Urothelium cell line (cell line): ENCODE data around the gene BMP7.

Experiments used
- DNase-seq: peaks from one replicate; pipeline ENCODE4 v3.0.0; 2011; ENCODE audit warnings: low spot score, mixed read lengths
- FAIRE-seq: peaks from 2 replicates; lab custom pipeline; 2011; peaks lifted over from hg19 to GRCh38; lab: Jason Lieb, UNC

Gene BMP7

DNA sequence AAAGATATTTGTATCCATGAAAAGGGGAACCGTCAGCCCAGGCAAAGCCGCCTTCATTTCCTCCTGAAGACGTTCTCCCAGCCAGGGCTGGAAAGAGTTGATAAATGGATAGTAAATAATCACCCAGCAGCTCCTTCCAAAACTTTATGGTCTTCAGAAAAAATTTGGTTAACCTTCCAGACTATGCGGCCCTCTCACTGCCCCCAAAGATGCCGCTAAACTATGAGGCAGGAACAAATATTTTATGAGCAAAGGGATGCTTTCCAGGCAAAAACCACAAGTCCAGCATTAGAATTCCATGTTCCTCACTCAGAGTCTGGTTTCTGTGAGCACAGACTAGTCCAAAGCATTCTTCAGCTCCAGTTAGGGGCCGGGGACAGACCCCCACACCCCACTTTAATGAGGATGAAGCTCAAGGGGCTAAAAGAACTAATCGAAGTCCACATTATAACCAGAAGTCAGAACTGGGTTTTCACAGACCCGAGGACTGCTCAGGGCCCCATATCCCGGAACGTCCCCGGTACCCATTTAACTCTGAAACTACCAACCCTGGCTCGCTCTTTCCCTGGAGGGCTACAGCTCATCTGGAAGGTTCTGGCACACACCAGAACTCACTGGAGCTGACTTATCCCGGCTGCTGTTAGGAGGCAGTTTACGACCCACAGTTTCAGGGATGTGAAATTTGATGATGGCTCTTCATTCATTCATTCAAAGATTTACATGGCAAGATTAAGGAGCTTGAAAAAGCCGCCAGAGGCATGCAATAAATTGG is 29.4 kb downstream of the BMP7 start:
- no peak for FAIRE-seq
- DNase-seq: no peak

DNA sequence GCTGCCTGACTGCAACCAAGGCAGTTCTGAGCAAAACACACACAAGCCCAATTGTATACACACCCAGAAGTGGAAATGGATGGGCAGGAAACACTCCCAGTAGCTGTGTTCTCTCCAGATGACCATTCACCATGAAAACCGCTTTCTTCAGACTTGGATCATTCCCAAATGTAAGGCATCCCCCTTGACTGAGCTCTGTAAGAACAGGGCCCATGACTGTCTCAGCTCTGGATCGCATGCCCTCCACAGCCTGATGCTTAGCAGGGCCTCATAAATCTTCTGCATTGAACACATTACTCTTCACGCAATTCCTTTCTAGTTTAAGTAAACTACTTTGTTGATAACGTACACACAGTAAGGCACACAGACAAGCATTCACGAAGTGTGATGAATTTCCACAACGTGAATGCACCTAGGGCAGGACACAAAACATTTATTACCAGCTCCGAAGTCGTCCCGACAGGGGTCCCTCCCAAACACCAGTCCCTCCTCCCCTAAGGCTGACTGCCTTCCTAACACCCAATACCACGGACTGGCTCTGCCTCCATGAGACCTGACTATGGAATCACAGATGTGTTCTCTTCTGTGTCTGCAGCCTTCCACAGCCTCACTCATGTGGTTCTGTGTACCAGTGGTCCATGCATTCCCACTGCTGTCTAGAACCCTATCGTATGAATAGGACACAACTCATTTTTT is 31.7 kb downstream of the BMP7 start:
- FAIRE-seq (peak; percentile 20), DNase-seq (no peak)

DNA sequence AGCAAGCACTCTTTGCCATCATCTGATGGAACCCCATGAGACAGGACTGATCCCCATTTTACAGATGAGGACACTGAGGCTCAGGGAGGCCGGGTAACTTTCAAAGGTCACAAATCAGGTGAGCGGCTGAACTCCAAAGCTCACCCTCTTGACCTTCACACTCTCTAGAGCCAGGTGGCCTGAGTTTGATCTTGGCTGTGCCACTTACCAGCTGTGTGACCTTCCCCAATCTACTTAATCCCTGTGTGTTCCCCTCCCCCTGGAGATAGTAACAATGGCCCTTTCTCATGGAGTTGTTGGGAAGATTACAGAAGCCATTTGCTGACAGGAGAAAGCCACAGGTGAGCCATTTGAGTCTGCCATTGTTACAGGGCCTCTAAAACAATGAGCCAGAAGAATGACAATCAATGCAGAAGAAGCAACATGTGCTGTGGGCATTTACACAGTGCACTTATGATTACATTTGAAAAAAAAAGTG is 34.5 kb downstream of the BMP7 start:
- FAIRE-seq: no peak
- no peak for DNase-seq

DNA sequence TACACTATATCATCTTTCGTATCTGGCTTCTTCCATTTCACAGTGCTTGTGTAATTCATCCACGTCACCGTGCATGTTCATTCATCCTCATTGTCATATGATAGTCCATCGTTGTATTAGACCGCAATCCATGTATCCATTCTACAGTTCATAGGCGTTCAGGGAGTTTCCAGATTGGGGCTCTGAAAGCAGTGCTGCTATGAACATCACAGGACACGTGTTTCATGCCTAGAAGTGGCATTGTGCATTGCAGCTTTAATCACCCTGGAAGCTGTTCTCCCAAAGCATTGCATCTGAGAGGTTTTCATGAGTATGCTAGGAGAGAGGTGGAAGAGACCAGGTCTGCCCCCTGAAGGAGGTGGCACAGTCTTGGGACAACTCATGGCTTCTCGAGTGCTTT is 35.3 kb downstream of the BMP7 start:
- DNase-seq (no peak), FAIRE-seq (no peak)

DNA sequence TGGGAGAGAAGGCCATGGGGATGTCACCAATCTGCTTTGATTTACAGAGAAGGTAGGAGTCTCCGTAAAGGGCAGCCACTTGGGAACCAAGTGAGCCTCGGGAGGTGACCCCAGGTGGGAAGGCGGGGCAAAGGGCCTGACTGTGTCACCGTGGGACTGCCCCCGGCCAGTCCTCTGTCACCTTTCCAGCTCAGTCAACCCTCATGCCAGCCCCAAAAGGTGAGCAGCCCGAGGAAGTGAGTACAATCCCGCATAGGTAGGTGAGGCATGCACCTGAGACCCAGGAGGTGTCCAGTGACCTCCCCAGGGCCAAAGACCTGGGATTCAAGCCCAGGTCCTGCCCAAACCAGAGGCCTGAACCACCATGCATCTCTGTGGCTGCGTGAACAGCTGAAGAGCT is 36.2 kb downstream of the BMP7 start:
- DNase-seq (no peak), FAIRE-seq (no peak)

DNA sequence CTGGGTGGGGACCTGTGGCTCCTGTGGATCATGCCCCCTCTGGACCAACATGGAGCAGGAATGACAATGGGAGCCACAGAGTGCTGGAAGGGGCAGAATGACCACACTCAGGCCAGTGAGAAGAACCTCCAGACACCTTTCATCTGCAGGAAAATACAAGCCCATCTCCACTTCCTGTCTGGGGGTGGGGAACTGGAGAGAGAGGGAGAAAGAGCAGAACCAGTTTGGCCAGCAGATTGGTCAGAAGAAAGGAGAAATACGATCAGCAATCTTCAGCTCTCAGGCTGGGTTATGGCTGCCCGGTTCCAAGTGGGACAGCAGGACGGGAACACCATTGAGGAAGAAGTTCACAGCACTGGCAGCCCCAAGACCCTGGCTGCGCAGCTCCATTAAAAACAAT is 37.0 kb downstream of the BMP7 start:
- FAIRE-seq: no peak
- DNase-seq: no peak

DNA sequence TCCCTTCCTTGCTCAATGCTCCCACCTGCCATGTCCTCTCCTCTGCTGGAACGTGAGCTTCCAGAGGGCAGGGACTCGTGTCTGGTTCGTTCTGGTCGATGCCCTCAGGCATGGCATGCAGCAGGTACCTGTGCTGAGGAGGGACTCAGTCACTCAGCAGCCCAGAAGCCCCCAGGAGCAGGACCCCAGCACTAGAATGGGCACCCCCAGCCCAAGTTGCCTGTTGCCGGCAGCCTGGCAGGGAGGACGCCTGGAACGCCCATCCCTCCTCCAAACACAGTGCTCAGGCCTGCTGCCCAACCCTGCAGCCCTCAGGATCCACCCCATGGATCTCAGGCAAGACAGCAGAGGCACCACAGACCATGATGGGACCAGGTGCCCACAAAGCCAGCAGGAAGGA is 40.6 kb downstream of the BMP7 start:
- no peak for FAIRE-seq

DNA sequence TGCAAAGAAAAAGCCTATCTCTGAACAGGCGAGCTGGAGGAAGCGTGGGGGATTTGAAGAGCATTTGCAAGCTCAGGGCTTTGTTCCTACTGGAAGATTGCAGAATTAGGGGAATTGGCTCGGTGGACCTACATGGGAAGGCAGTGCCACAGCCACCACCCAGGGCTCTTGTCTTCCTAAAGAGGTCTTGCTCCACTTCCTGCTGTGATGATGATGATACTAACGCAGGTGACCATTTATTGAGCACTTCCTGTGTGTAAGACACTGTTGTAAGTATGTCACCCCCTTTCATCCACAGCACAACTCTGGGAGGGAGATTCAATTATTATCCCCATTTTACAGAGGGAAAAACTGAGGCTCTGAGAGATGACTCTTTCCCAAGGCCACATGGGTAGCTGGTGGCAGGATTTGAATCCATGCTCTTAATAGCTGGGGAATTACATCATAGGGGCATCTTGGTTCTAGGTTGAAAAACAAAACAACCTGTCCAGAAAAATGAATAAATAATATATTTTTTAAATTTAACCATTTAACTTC is 41.2 kb downstream of the BMP7 start:
- FAIRE-seq (peak; percentile 17), DNase-seq (no peak)

More for the DNA sequence above, 40.6 kb downstream of the BMP7 start:
- no peak for DNase-seq

DNA sequence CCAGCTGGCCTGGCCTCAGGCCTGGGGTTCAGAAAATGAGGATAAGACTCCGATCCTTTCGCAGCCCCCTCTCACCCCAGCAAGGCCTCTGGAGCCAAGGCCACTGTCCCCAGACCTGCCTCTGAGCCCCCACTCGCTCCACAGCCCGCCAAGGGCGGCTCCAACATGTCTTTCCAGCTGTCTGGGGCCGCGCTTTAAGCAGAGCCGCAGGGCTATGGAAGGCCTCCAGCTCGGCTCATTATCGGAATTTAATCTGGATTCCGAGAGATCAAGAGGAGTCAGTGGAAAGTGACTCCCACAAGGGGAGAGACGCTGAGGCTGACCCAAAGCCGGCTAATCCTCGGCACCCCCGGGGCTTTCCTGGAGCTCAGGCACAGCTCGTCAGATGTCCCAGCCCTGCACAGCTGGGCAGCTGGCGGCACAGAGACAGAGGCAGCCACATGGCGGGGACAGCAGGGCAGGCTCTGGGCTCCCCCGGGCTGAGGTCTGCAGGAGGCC is 41.8 kb downstream of the BMP7 start:
- DNase-seq (no peak), FAIRE-seq (no peak)

DNA sequence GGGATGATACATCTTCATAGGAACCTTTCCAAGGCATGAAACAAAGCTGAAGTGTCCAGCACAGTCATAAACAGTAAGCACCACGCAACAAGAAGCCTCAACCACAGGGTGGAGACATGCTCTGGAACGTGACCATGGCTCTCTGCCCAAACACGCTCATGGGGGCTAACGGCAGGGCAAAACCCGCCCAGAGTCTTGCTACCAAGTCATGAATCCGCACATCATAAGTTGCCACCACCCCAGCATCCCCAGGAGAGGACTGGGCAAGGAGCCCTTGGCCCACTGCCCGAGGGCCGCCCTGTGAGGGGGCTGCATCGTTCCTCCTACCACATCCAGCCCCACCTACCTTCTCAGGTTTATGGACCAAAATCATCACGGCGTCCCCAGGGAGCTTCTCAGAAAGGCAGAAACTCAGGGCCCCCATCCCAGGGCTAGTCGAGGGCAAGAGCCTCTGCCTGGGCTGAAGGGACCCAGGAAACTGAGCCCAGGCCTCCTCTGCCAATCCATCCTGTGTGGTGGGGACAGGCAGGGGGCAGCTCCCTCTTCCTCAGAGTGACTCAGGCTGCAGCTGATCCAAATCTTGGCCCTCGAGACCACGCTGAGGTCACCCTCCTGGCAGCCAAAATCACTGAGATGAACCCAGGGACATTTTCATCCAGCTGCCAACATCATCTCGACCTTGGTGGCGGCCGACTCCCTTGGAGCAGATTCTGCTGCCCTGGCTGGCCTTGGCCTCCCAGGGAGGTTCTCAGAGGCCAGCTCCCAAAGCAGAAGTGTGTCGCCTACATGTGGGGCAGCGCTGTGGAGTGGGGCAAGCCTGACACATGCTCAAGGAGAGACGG is 42.6 kb downstream of the BMP7 start:
- peak; percentile 92 for FAIRE-seq
- peak; percentile 74 for DNase-seq

DNA sequence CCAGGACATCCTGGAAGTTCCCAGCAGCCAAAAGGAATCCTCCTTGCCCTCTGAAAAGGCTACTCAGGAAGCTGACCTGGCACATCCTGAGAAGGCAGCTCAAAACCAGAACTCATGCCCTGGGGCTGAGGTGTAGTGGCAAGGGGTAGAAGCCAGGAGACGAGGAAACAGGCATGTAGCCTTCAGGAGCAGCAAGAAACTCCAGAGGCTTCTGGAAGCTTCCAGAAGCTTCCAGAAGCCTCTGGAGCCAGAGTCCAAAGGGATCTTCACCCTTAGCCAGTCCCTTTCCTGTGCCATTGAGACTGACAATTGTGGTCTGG is 43.9 kb downstream of the BMP7 start:
- DNase-seq (no peak), FAIRE-seq (no peak)

DNA sequence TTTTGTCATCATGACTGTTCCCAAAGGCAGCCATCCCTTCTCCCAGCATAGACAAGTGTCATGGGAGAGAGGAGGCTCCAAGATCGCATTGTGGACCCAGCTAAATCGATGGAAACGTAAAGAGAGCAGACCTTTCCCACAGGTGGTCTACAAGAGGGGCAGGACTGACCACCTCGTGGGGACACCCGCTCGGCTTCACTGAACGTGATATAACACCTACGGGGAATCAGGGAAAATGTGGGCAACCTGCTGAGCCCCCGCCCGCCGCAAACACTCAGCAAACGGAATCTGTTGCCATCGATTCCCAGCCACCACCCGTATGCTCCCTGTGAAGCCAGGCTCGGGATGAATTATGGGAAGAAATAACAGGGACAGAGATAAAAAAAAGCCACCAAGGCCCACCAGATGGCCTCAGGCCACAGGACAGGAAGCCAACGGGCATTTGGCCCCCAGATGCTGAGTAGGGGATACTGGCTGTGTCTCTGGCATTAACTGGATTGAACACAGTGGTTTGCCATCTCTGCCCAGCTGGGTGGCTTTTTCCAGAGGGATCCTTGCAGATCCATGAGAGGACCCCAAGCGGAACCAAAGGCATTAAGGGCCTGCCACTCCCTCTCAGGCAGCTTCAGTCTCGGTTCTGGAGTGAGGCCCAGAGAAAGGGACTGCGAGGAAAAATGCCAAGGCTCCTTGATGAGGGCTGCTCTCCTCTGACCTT is 44.4 kb downstream of the BMP7 start:
- no peak for FAIRE-seq
- no peak for DNase-seq

DNA sequence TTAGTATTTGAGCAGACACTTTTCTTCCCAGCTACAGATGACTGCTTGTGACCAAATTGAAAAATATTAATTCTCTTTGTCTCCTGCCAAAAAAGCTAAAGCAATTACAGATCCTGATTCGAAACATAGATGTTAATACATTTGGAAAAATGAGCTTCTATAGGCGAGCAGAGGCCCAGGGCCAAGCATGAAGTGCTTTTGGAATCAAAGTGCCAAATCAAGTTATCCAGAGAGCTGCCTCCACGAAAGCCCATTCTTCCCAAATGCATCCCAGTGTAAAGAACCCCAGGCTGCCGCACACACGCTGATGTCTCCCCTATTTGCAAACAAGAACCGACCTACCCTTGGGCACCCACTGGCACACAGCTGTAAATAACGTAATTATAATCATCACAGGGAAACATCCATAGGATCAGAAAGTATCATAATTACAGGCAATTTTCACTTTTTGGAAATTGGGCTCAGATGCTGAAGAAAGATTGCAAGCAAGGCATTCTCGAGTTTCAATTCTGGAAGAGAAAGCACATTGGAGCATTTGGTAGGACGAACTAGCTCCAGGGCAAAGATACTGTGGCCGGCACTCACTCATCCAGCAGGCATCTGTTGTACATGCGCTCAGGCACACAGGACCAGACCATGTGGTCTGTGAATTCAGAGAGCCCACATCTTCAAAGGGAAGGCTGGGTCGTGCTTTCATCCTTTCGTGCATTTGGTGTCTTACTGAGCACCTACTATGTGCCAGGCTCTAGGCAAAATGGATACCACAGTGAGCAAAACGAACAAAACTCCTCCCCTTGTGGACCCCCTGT is 45.9 kb downstream of the BMP7 start:
- no peak for DNase-seq
- peak; percentile 73 for FAIRE-seq

DNA sequence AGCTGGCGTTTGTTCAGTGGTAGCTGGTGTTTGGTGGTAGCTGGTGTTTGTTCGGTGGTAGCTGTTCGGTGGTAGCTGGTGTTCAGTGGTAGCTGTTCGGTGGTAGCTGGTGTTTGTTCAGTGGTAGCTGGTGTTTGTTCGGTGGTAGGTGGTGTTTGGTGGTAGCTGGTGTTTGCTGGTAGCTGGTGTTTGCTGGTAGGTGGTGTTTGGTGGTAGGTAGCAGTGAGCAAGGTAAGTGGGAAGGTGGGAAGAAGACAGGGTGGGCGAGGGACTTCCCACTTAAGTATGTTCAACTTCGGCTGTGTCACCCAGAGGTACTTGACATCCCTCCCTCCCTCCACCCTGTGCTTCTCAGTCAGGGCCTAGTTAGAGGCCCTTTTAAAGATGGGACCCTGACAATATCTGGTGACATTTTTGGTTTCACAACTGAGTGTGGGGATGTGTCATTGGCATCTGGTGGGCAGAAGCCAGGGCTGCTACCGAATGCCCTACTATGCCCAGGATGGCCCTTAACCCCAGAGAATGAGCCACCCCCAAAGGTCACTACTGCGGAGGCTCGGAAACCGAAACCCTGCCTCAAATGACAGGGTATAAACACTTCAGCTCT is 47.3 kb downstream of the BMP7 start:
- FAIRE-seq (no peak), DNase-seq (no peak)

DNA sequence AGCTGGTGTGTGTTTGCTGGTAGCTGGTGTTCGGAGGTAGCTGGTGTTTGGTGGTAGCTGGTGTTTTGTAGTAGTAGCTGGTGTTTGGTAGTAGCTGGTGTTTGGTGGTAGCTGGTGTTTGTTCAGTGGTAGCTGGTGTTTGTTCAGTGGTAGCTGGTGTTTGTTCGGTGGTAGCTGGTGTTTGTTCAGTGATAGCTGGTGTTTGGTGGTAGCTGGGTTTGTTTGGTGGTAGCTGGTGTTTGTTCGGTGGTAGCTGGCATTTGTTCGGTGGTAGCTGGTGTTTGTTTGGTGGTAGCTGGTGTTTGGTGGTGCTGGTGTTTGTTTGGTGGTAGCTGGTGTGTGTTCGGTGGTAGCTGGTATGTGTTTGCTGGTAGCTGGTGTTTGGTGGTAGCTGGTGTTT is 48.0 kb downstream of the BMP7 start:
- DNase-seq (no peak), FAIRE-seq (peak; percentile 48)

DNA sequence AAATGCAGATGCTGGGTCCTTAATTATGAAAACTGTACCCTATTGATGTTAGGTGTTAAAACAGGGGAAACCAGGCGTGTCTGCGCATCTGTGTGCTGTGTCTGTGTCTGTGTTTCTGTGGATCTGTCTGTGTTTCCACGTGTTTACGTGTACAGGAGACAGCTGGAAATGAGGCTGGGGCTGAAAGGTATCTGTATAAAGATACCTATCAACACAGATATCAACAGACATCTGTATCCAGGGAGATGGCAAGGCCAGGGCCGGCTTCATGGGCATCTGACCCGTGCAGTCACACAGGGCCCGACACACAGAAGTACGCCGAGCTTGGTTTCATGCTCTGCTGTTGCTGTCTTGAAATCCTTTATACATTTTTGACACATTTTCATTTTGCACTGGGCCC is 48.6 kb downstream of the BMP7 start:
- no peak for DNase-seq
- no peak for FAIRE-seq

DNA sequence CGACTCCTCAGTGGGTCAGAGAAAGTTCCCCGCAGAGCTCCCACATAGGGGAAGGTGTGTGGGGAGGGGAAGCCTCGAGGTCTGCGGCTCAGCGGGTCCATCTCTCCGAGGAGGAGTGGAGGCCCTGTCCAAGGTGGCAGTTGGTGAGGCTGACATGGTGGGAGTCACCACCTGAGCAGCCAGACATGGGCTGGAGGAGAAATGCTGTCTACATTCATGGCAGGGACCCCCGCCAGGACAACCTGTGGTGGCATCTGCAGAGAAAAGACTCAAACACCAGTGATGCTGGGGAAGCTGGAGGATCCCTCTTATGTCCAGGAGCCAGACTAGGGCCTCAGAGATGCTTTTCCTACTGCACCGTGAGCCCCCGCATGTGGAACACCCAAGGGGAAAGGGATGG is 49.8 kb downstream of the BMP7 start:
- DNase-seq (no peak), FAIRE-seq (no peak)

DNA sequence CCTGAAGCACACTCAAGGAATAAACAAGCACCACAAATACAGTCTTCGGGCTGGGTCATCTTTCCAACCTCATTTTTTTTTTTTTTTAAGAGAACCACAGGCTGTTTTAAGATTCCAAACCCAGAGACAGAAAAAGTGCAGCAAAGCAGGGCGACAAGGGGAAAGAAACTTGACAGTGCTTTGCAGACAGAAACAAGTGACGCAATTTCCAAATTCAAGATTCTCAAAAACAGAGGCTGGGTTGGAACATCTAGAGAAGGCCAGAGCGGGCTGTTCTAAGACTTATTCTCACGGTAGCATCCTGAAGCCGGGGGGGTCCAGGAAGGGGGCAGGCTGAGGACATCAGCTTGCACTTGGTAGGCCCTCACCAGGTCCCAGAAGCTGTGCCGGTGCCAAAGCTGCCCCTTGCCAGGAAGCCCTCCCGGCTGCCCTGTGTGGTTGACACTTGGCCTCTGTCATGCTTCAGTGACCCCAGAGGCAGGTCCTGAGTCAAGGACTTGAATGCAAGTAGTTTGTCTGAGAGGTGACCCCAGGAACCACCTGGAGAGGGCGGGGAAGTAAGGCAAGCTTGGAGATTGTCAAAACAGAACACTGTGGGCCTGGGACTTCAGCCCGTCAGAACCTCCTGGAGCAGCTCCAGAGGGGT is 50.5 kb downstream of the BMP7 start:
- DNase-seq (no peak), FAIRE-seq (no peak)

DNA sequence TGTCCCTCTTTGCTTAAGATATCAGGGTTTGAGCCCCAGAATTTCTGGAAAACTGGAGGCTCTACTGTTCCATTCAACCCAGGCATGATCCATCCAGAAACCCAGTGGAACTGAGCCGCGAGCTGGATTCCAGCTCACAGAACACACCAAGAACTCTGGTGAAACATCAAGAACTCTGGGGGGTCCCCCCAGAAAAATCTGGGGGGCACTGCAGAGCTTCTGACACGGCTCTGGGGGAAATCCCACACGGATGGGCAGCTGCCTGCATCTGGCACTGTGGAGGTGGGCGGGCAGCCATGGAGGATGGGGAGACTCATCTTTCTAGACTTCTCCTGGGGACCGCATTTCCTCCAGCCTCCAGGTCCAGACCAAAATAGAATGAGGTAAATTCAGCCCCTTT is 51.0 kb downstream of the BMP7 start:
- no peak for FAIRE-seq

More for the DNA sequence above, 51.0 kb downstream of the BMP7 start:
- DNase-seq: no peak
